Caco-2 (cell line): ENCODE measurements around the gene DDX6. TPM values are rescaled to one million over a fixed set of nuclear protein-coding genes. Genes with fewer than 3 reads are reported as not detected.

ENCODE experiments used
- BruUV-seq: library from RNA; stranded (reverse); fragments of 400-500 nt; replicated peaks from 2 replicates; lab custom pipeline; 2021; lab: Mats Ljungman, UMichigan
- CTCF ChIA-PET: fragments of 300-600 bp; sonication (Branson Sonifier 250); formaldehyde crosslinking; loops from one replicate; lab custom pipeline; 2022; ENCODE audit warnings: antibody characterized with exemption; lab: Charles Lee
- POLR2A ChIA-PET: fragments of 300-600 bp; sonication (Branson Sonifier 250); formaldehyde crosslinking; loops from one replicate; lab custom pipeline; 2022; ENCODE audit warnings: antibody characterized with exemption; lab: Charles Lee
- DNase-seq, 2 experiments: peaks; one replicate each; pipeline versions ENCODE4 v3.0.0 to v3.0.0-alpha.2; 2020 to 2022
- H3K27me3 ChIP-seq: replicated peaks from 2 replicates; pipeline ENCODE4 v1.6.0; 2011; ENCODE audit warnings: low read length; ENCODE audit not compliant: control insufficient read depth, insufficient read depth
- H3K36me3 ChIP-seq: 2 replicates; pipeline ENCODE4 v1.5.1; 2011; ENCODE audit warnings: low read length; ENCODE audit not compliant: control insufficient read depth, insufficient read depth
- H3K4me1 ChIP-seq: fragments of 250-450 bp; sonication (Bioruptor Pico); 2 replicates; pipeline ENCODE4 v1.5.1; 2020; ENCODE audit warnings: mild to moderate bottlenecking
- H3K4me3 ChIP-seq: 2 replicates; pipeline ENCODE4 v1.5.1; 2011; ENCODE audit warnings: low read depth, mild to moderate bottlenecking, control low read depth, low read length
- H3K9me3 ChIP-seq: fragments of 250-450 bp; sonication (Bioruptor Pico); 2 replicates; pipeline ENCODE4 v1.5.1; 2020; ENCODE audit warnings: mild to moderate bottlenecking, moderate library complexity
- H3K27ac Mint-ChIP-seq: one replicate; pipeline ENCODE4 v1.8.0; 2022; ENCODE audit warnings: mixed read lengths; ENCODE audit not compliant: unreplicated experiment
- H3K27me3 Mint-ChIP-seq: one replicate; pipeline ENCODE4 v1.8.0; 2022; ENCODE audit warnings: mixed read lengths; ENCODE audit not compliant: insufficient read depth, unreplicated experiment
- H3K36me3 Mint-ChIP-seq: one replicate; pipeline ENCODE4 v1.8.0; 2022; ENCODE audit warnings: mild to moderate bottlenecking, mixed read lengths; ENCODE audit not compliant: insufficient read depth, unreplicated experiment
- H3K4me1 Mint-ChIP-seq: one replicate; pipeline ENCODE4 v1.8.0; 2022; ENCODE audit warnings: low read depth, mixed read lengths; ENCODE audit not compliant: unreplicated experiment
- H3K4me3 Mint-ChIP-seq: one replicate; pipeline ENCODE4 v1.8.0; 2022; ENCODE audit warnings: mild to moderate bottlenecking, moderate library complexity, mixed read lengths; ENCODE audit not compliant: unreplicated experiment
- H3K9me3 Mint-ChIP-seq: one replicate; pipeline ENCODE4 v1.8.0; 2022; ENCODE audit warnings: mixed read lengths; ENCODE audit not compliant: unreplicated experiment
- CTCF ChIP-seq, 2 experiments: fragments of 200-600 bp in 1 of 2; IDR thresholded peaks; 1 replicate in 1 of 2; 2 replicates in 1 of 2; pipeline versions ENCODE4 v1.5.1 to v1.8.0; 2011 to 2022; ENCODE audit warnings: antibody characterized with exemption in 1 of 2, control low read depth in 1 of 2, inconsistent platforms in 1 of 2, low read depth in 1 of 2, low read length in 1 of 2, mild to moderate bottlenecking in 1 of 2, moderate library complexity in 1 of 2; ENCODE audit not compliant: insufficient read depth in 1 of 2, severe bottlenecking in 1 of 2, unreplicated experiment in 1 of 2
- intact Hi-C: fragments of 100-400 bp; cut with micrococcal nuclease; formaldehyde crosslinking; loops from one replicate; pipeline ENCODE4 v1.10.0; 2022; ENCODE audit not compliant: unreplicated experiment
- total RNA-seq: library from RNA; stranded (reverse); gene quantifications from 2 replicates; pipeline ENCODE4 v1.2.3, GENCODE V29; 2022

The DDX6 gene
- total RNA-seq, 1 experiment from 2014 or later = 131 TPM

GRCh38 chr11:118757876-118758399, 33.0 kb downstream of the DDX6 start:
- ChIA-PET CTCF (interaction anchor here (1.2 kb wide), 1 partner anchor 68 kb away, joined by 3 read pairs; no protein-coding TSS in a partner anchor), POLR2A (no interaction called here)
- intact Hi-C loops = no loop called here
- Histone ChIP-seq H3K27me3 (no peaks in the 10 kb centered on the region), H3K36me3 (peaks cover 14% of the 10 kb centered on the region), H3K9me3 (no peaks in the 10 kb centered on the region), H3K4me3 (no peak overlapping the region), H3K4me1 (no peaks in the 10 kb centered on the region)
- TF ChIP-seq CTCF (IDR thresholded peaks at IDR 0.05; ENCODE audit: insufficient read depth in 1 of 2, low read depth in 1 of 2, low read length in 1 of 2, severe bottlenecking in 1 of 2, unreplicated experiment in 1 of 2) = no peak
- peaks cover 100% of the 10 kb centered on the region for H3K36me3 Mint-ChIP-seq
- DNase-seq = no peak
- H3K4me1 Mint-ChIP-seq = no peaks in the 10 kb centered on the region
- no peak overlapping the region for H3K4me3 Mint-ChIP-seq
- no peaks in the 10 kb centered on the region for H3K27me3 Mint-ChIP-seq
- BruUV-seq = no TSS peak
- no peak overlapping the region for H3K27ac Mint-ChIP-seq
- H3K9me3 Mint-ChIP-seq = no peaks in the 10 kb centered on the region

GRCh38 chr11:118752654-118753053, 38.3 kb downstream of the DDX6 start:
- Histone ChIP-seq H3K4me1 (no peaks in the 10 kb centered on the region), H3K9me3 (no peaks in the 10 kb centered on the region), H3K27me3 (no peaks in the 10 kb centered on the region), H3K36me3 (peaks cover 4% of the 10 kb centered on the region; the same call in 1 of the 2 replicates), H3K4me3 (no peak overlapping the region)
- Mint-ChIP-seq H3K9me3 (no peaks in the 10 kb centered on the region), H3K4me1 (no peaks in the 10 kb centered on the region), H3K4me3 (no peak overlapping the region), H3K27me3 (no peaks in the 10 kb centered on the region), H3K27ac (no peak overlapping the region), H3K36me3 (peaks cover 98% of the 10 kb centered on the region)
- no TSS peak for BruUV-seq
- intact Hi-C loops = no loop called here
- no peak for TF ChIP-seq CTCF (IDR thresholded peaks at IDR 0.05; ENCODE audit: insufficient read depth in 1 of 2, low read depth in 1 of 2, low read length in 1 of 2, severe bottlenecking in 1 of 2, unreplicated experiment in 1 of 2)
- ChIA-PET POLR2A (interaction anchor here (0.6 kb wide), 1 partner anchor 22 kb away, joined by 7 read pairs; no protein-coding TSS in a partner anchor), CTCF (no interaction called here)
- no peak for DNase-seq

- Histone ChIP-seq H3K4me1 (no peaks in the 10 kb centered on the region), H3K36me3 (peaks cover 4% of the 10 kb centered on the region; the same call in 1 of the 2 replicates), H3K9me3 (no peaks in the 10 kb centered on the region), H3K4me3 (no peak overlapping the region), H3K27me3 (no peaks in the 10 kb centered on the region)
- DNase-seq = no peak
- intact Hi-C loops = no loop called here
- TF ChIP-seq CTCF (IDR thresholded peaks at IDR 0.05; ENCODE audit: insufficient read depth in 1 of 2, low read depth in 1 of 2, low read length in 1 of 2, severe bottlenecking in 1 of 2, unreplicated experiment in 1 of 2) = no peak
- Mint-ChIP-seq H3K27ac (peak overlapping the region; percentile 12), H3K27me3 (no peaks in the 10 kb centered on the region), H3K4me1 (no peaks in the 10 kb centered on the region), H3K4me3 (no peak overlapping the region), H3K9me3 (no peaks in the 10 kb centered on the region), H3K36me3 (peaks cover 90% of the 10 kb centered on the region)
- ChIA-PET CTCF (no interaction called here), POLR2A (no interaction called here)
- no TSS peak for BruUV-seq
Measured at GRCh38 chr11:118749429-118749828, 41.5 kb downstream of the DDX6 start.
